Activated B cell treated with CpG ODN at 0.5 μM for 24 hours (primary cell): ENCODE data around the gene CRNN. TPM values are rescaled to one million over a fixed set of nuclear protein-coding genes. Genes with fewer than 3 reads are reported as not detected.

Experiments used
- ATAC-seq: fragments of 200-7000 bp; cut with Tn5 transposase; one replicate; pipeline ENCODE4 v1.10.0; 2021; ENCODE audit warnings: low read depth, mild to moderate bottlenecking, moderate library complexity
- CTCF ChIA-PET: fragments of 350-600 bp; sonication (Branson Sonifier 250); formaldehyde crosslinking; loops from one replicate; lab custom pipeline; 2021; ENCODE audit warnings: antibody characterized with exemption; lab: Charles Lee
- POLR2A ChIA-PET: fragments of 350-600 bp; sonication (Branson Sonifier 250); formaldehyde crosslinking; loops from one replicate; lab custom pipeline; 2021; ENCODE audit warnings: antibody characterized with exemption; lab: Charles Lee
- DNase-seq: peaks from one replicate; pipeline ENCODE4 v3.0.0; 2022
- H3K27ac Mint-ChIP-seq: one replicate; pipeline ENCODE4 v1.8.0; 2020; ENCODE audit warnings: mixed read lengths
- H3K27me3 Mint-ChIP-seq: one replicate; pipeline ENCODE4 v1.8.0; 2021; ENCODE audit warnings: mixed read lengths
- H3K36me3 Mint-ChIP-seq: one replicate; pipeline ENCODE4 v1.8.0; 2021; ENCODE audit warnings: low read depth, mixed read lengths
- H3K4me1 Mint-ChIP-seq: one replicate; pipeline ENCODE4 v1.8.0; 2021; ENCODE audit warnings: mixed read lengths
- H3K4me3 Mint-ChIP-seq: one replicate; pipeline ENCODE4 v1.8.0; 2020; ENCODE audit warnings: mild to moderate bottlenecking, mixed read lengths
- H3K9me3 Mint-ChIP-seq: one replicate; pipeline ENCODE4 v1.8.0; 2020; ENCODE audit warnings: mixed read lengths
- CTCF ChIP-seq: fragments of 200-600 bp; IDR thresholded peaks from one replicate; pipeline ENCODE4 v1.8.0; 2022; ENCODE audit warnings: antibody characterized with exemption, mild to moderate bottlenecking
- intact Hi-C: fragments of 100-400 bp; cut with micrococcal nuclease; formaldehyde crosslinking; loops from one replicate; pipeline ENCODE4 v1.15.1; 2024
- total RNA-seq: library from RNA; stranded (reverse); gene quantifications from 2 replicates; pipeline ENCODE4 v1.2.3, GENCODE V29; 2022

Gene CRNN
- total RNA-seq, 1 donor from 2014 or later = not detected

- H3K27ac Mint-ChIP-seq = no peak overlapping the region
- DNase-seq (no peak), ATAC-seq (no peak)
- H3K4me1 Mint-ChIP-seq = no peaks in the 10 kb centered on the region
- H3K4me3 Mint-ChIP-seq = no peak overlapping the region
- POLR2A ChIA-PET = no interaction called here
- CTCF ChIA-PET = interaction anchor here (3.3 kb wide), 1 partner anchor 16 kb away, joined by 29 read pairs; no protein-coding TSS in a partner anchor
- peaks cover 13% of the 10 kb centered on the region for H3K27me3 Mint-ChIP-seq
- intact Hi-C loops = no loop called here
- no peaks in the 10 kb centered on the region for H3K9me3 Mint-ChIP-seq
- no peak for TF ChIP-seq CTCF
- no peaks in the 10 kb centered on the region for H3K36me3 Mint-ChIP-seq
Observed at GRCh38 chr1:152442301-152442700, 28.2 kb upstream of the CRNN start.

- TF ChIP-seq CTCF = no peak
- ChIA-PET CTCF (interaction anchor here (1.6 to 3.3 kb wide), 2 partner anchors 17 to 388 kb away, joined by 6 to 29 read pairs; no protein-coding TSS in a partner anchor), POLR2A (no interaction called here)
- Mint-ChIP-seq H3K9me3 (no peaks in the 10 kb centered on the region), H3K4me3 (no peak overlapping the region), H3K27me3 (peaks cover 17% of the 10 kb centered on the region), H3K36me3 (no peaks in the 10 kb centered on the region), H3K4me1 (no peaks in the 10 kb centered on the region), H3K27ac (no peak overlapping the region)
- intact Hi-C loops = loop anchor here (1.0 to 2.0 kb wide), 4 partner anchors 17 to 389 kb away; no protein-coding TSS in a partner anchor
- DNase-seq = no peak
- ATAC-seq = no peak
Observed at GRCh38 chr1:152441756-152442155, 27.7 kb upstream of the CRNN start.

DNA sequence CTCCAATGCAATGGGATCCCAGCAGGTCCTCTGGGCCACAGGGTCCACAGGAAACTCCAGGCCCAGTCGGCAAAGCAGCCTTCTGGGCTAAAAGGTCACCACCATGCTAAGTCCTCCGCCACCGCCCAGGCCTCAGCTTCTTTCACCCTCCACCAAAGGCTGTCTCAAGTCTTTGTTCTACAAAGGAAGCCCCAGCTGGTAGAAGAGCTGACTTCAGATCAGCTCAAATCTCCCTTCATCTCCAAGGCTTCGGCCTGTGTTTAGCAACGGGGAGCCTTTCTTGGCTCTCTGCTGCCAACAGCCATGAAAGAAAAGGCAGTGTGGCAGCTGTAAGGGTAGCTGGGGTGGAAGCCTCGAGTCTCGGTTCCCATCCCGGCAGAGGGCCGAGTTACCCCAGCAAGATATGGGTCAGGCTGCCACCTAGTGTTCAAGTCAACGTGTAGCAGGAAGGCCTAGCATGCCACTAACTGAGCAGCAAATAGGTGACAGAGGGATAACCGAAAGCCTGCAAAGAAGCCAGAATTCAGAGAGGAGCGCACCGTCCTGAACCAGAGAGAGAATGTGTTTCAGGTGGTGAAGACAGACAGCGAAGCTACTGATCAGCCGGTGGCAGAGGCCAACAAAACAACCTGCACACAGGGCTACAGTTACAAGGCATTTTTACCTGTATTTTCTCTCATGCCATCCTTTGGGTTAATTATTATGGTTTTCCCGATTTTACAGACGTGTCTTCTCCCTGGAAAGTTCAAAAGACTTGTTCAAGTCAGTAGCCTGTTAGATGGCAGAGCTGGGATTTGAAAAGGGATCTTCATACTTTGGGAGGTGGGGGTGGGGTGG, 26.8 kb upstream of the CRNN start:
- DNase-seq (peak; percentile 37), ATAC-seq (peak; percentile 99)
- no peak overlapping the region for H3K4me3 Mint-ChIP-seq
- H3K36me3 Mint-ChIP-seq = no peaks in the 10 kb centered on the region
- peaks cover 26% of the 10 kb centered on the region for H3K27me3 Mint-ChIP-seq
- ChIA-PET POLR2A (no interaction called here), CTCF (interaction anchor here (0.7 to 3.3 kb wide), 9 partner anchors 12 to 454 kb away, joined by 3 to 29 read pairs (median 4); no protein-coding TSS in a partner anchor)
- TF ChIP-seq CTCF = no peak
- no peak overlapping the region for H3K27ac Mint-ChIP-seq
- H3K4me1 Mint-ChIP-seq = no peaks in the 10 kb centered on the region
- intact Hi-C loops = loop anchor here (1.0 to 2.0 kb wide), 4 partner anchors 18 to 389 kb away; no protein-coding TSS in a partner anchor
- H3K9me3 Mint-ChIP-seq = no peaks in the 10 kb centered on the region

GRCh38 chr1:152436593-152437496, 22.8 kb upstream of the CRNN start:
- DNase-seq (no peak), ATAC-seq (no peak)
- Mint-ChIP-seq H3K4me1 (no peaks in the 10 kb centered on the region), H3K27ac (no peak overlapping the region), H3K4me3 (no peak overlapping the region), H3K27me3 (peaks cover 29% of the 10 kb centered on the region), H3K36me3 (no peaks in the 10 kb centered on the region), H3K9me3 (no peaks in the 10 kb centered on the region)
- intact Hi-C loops = no loop called here
- CTCF ChIA-PET = interaction anchor here (1.9 kb wide), 1 partner anchor 22 kb away, joined by 8 read pairs; no protein-coding TSS in a partner anchor
- POLR2A ChIA-PET = no interaction called here
- no peak for TF ChIP-seq CTCF
